ENCODE measurements around the gene MLH1. TPM values are rescaled to one million over a fixed set of nuclear protein-coding genes. Genes with fewer than 3 reads are reported as not detected.

MLH1 gene
- total and polyA plus RNA-seq, 12 donors = 17.2 to 111 (median 33.3) TPM

- TF ChIP-seq CTCF (IDR thresholded peaks at IDR 0.05) = no peak
- no peak for TF ChIP-seq POLR2A (IDR thresholded peaks at IDR 0.05)
- Histone ChIP-seq H3K27ac (no peak overlapping the region), H3K27me3 (no peaks in the 10 kb centered on the region), H3K4me1 (replicated peaks in 1 of 2) (peaks cover 7% of the 10 kb centered on the region in 2 donors), H3K4me3 (no peak overlapping the region), H3K9me3 (replicated peaks in 1 of 3) (no peaks in the 10 kb centered on the region), H3K36me3 (replicated peaks in 1 of 2) (no peaks in the 10 kb centered on the region)
- 77 to 89% (median 88%) methylated on average over 3 of the region's 3 CpGs for WGBS, 4 donors
- intact Hi-C loops (cut with DNase I) = no loop called here
- DNase-seq = no peak
These were observed 27.9 kb upstream of the MLH1 start for GRCh38 chr3:36965440-36965839.

- TF ChIP-seq CTCF (IDR thresholded peaks at IDR 0.05) (no peak), POLR2A (IDR thresholded peaks at IDR 0.05) (no peak)
- no peaks in the 10 kb centered on the region for H3K27me3 ChIP-seq
- no peaks in the 10 kb centered on the region for H3K9me3 ChIP-seq (replicated peaks in 1 of 3)
- no peak overlapping the region for H3K27ac ChIP-seq
- peaks cover 7% of the 10 kb centered on the region in 2 donors for H3K4me1 ChIP-seq (replicated peaks in 1 of 2)
- intact Hi-C loops (cut with DNase I) = no loop called here
- H3K36me3 ChIP-seq (replicated peaks in 1 of 2) = no peaks in the 10 kb centered on the region
- DNase-seq = no peak
- WGBS, 4 donors = 85 to 94% (median 92%) methylated on average over 4 of the region's 4 CpGs
- H3K4me3 ChIP-seq = no peak overlapping the region
These were observed 24.2 kb upstream of the MLH1 start for GRCh38 chr3:36969085-36969484.

GRCh38 chr3:36969540-36970432 is 23.5 kb upstream of the MLH1 start:
- WGBS, 4 donors = 27 to 41% (median 32%) methylated on average over 3 to 4 of the region's 4 CpGs

GRCh38 chr3:36972163-36972562 is 21.2 kb upstream of the MLH1 start:
- no peaks in the 10 kb centered on the region for H3K27me3 ChIP-seq
- peaks cover 7% of the 10 kb centered on the region in 2 donors for H3K4me1 ChIP-seq (replicated peaks in 1 of 2)
- TF ChIP-seq POLR2A (IDR thresholded peaks at IDR 0.05) (no peak), CTCF (IDR thresholded peaks at IDR 0.05) (no peak)
- no peak overlapping the region for H3K4me3 ChIP-seq
- no peaks in the 10 kb centered on the region for H3K9me3 ChIP-seq (replicated peaks in 1 of 3)
- H3K27ac ChIP-seq = no peak overlapping the region
- DNase-seq = no peak
- intact Hi-C loops (cut with DNase I) = no loop called here
- H3K36me3 ChIP-seq (replicated peaks in 1 of 2) = no peaks in the 10 kb centered on the region
- WGBS, 4 donors = 85 to 92% (median 87%) methylated on average over 2 of the region's 2 CpGs

More at GRCh38 chr3:36969540-36970432, 23.5 kb upstream of the MLH1 start:
- H3K4me1 ChIP-seq (replicated peaks in 1 of 2) = peaks cover 7% of the 10 kb centered on the region in 2 donors
- no peak overlapping the region for H3K4me3 ChIP-seq
- peak; percentile 43 to 89 (median 57) for DNase-seq
- no peak for TF ChIP-seq POLR2A (IDR thresholded peaks at IDR 0.05)
- TF ChIP-seq CTCF (IDR thresholded peaks at IDR 0.05) = no peak
- intact Hi-C loops (cut with DNase I) = no loop called here
- H3K27ac ChIP-seq = peak overlapping the region in 2 of 5 donors; percentile 8 to 53
- no peaks in the 10 kb centered on the region for H3K9me3 ChIP-seq (replicated peaks in 1 of 3)
- no peaks in the 10 kb centered on the region for H3K36me3 ChIP-seq (replicated peaks in 1 of 2)
- no peaks in the 10 kb centered on the region for H3K27me3 ChIP-seq
